HepG2 (cell line): Measurements from ENCODE around the gene GRPEL2. TPM values are rescaled to one million over a fixed set of nuclear protein-coding genes. Genes with fewer than 3 reads are reported as not detected.

ENCODE experiments used
- ARID2 ChIP-seq: sonication (generic); formaldehyde crosslinking; IDR thresholded peaks from 2 replicates; pipeline ENCODE4 v1.8.1; 2022; ENCODE audit warnings: mild to moderate bottlenecking, missing genetic modification reagents, borderline replicate concordance
- KLF11 ChIP-seq: IDR thresholded peaks from 2 replicates; pipeline ENCODE4 v1.6.1; 2016; ENCODE audit warnings: missing compliant biosample characterization
- KLF13 ChIP-seq: sonication (generic); formaldehyde crosslinking; IDR thresholded peaks from 2 replicates; pipeline ENCODE4 v1.4.0; 2020; ENCODE audit warnings: mild to moderate bottlenecking, missing genetic modification reagents
- KLF6 ChIP-seq: IDR thresholded peaks from 2 replicates; pipeline ENCODE4 v1.8.0; 2016; ENCODE audit warnings: missing biosample characterization, missing genetic modification reagents
- NKX3-1 ChIP-seq: sonication (generic); formaldehyde crosslinking; IDR thresholded peaks from 2 replicates; pipeline ENCODE4 v1.5.0; 2020; ENCODE audit warnings: missing genetic modification reagents
- SIX4 ChIP-seq: sonication (generic); formaldehyde crosslinking; IDR thresholded peaks from 2 replicates; pipeline ENCODE4 v1.4.0; 2020; ENCODE audit warnings: missing genetic modification reagents
- THAP9 ChIP-seq: sonication (generic); formaldehyde crosslinking; IDR thresholded peaks from 2 replicates; pipeline ENCODE4; 2020; ENCODE audit warnings: missing genetic modification reagents, mild to moderate bottlenecking, borderline replicate concordance
- ZC3H4 ChIP-seq: sonication (generic); formaldehyde crosslinking; IDR thresholded peaks from 2 replicates; pipeline ENCODE4 v1.4.0; 2020; ENCODE audit warnings: missing genetic modification reagents, borderline replicate concordance
- ZIK1 ChIP-seq: sonication (generic); formaldehyde crosslinking; IDR thresholded peaks from 2 replicates; pipeline ENCODE4 v1.5.0; 2020; ENCODE audit warnings: mild to moderate bottlenecking, low read depth, missing genetic modification reagents, borderline replicate concordance
- ZKSCAN8 ChIP-seq: IDR thresholded peaks from 2 replicates; pipeline ENCODE4 v1.6.1; 2016; ENCODE audit warnings: borderline replicate concordance, missing genetic modification reagents, missing compliant biosample characterization
- ZNF33B ChIP-seq: sonication (generic); formaldehyde crosslinking; IDR thresholded peaks from 2 replicates; pipeline ENCODE4 v1.5.1; 2020; ENCODE audit warnings: mild to moderate bottlenecking, missing genetic modification reagents
- ZSCAN12 ChIP-seq: sonication (generic); formaldehyde crosslinking; IDR thresholded peaks from 2 replicates; pipeline ENCODE4 v1.9.0; 2021; ENCODE audit warnings: mild to moderate bottlenecking, missing genetic modification reagents
- polyA plus RNA-seq, 8 experiments: library from polyadenylated mRNA; depleted of rRNA in 3 of 8; stranded (reverse) in 7 of 8; unstranded in 1 of 8; fragments of >200 nt; fragmentation: Illumina TruSeq in 4 of 8; extraction: Trizol in 4 of 8; gene quantifications; 2 replicates each; pipeline versions ENCODE4 v1.2.1 to v1.2.3, GENCODE V29; 2011 to 2016; ENCODE audit warnings: low read depth in 4 of 8, missing spikeins in 1 of 8, mixed read lengths in 1 of 8; ENCODE audit not compliant: insufficient read depth in 1 of 8
- total RNA-seq, 5 experiments: library from RNA; depleted of rRNA; stranded (reverse); fragments of >200 nt; fragmentation: Illumina TruSeq; extraction: Trizol; gene quantifications; 2 replicates each; pipeline ENCODE4 v1.2.3, GENCODE V29; 2016; ENCODE audit warnings: low read depth in 1 of 5
- TF ChIP-seq, protein P1 (sequence below): IDR thresholded peaks from 2 replicates; pipeline ENCODE4 v1.6.1; 2012; ENCODE audit warnings: low read length, improper control_type of control experiment
- TF ChIP-seq, protein P2 (sequence below): sonication (generic); formaldehyde crosslinking; IDR thresholded peaks from 2 replicates; pipeline ENCODE4 v1.8.1; 2023; ENCODE audit warnings: mild to moderate bottlenecking, moderate library complexity, missing genetic modification reagents

The GRPEL2 gene
- total and polyA plus RNA-seq, 2 of the 13 experiments (the other 11 are each of a cell fraction or from before 2014, with no cell fraction given), result 13.1 to 16.6 TPM

DNA sequence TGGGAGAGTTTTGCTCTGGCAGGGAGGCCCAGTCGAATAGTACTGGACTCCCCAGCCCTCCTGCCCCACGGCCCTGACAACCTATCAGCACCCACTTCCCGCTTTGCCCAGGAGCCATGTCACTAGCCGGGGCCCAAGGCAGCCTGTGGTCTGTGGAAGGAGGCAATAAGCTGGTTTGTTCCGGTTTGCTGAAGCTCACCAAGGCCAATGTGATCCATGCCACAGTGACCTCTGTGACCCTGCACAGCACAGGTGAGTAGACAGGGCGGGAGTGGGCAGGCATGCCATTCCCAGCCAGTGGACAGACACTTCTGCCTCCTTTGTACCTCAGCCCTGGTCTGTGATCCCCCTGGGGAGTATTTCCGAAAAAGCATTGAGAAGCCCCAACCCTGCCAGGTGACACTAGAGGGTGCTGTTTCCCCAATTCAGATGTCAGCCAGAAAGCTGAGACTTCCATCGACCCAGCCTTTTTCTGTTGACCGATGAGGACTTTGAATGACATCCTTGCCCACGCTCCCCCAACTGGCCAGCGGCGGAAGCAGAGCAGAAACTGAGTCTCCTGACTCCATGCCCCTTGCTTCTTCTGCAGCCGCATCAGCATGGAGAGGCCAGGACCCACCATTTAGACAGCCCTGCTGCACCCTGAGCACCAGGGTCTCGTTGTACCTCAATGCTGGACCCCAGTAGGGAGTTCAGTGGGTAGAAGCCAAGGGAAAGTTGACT, 22.1 kb downstream of the GRPEL2 start (continued):
- TF ChIP-seq SIX4 (CRISPR knock-in tag) (no peak), ARID2 (CRISPR knock-in tag) (no peak), THAP9 (CRISPR knock-in tag) (peak; percentile 69; the same call in 1 of the 2 replicates), ZC3H4 (CRISPR knock-in tag) (no peak), KLF6 (peak; percentile 54; the same call in 1 of the 2 replicates), ZKSCAN8 (CRISPR knock-in tag) (peak; percentile 15; the same call in 1 of the 2 replicates), ZNF33B (peak; percentile 56; the same call in 1 of the 2 replicates), ZIK1 (CRISPR knock-in tag) (no peak), ZSCAN12 (CRISPR knock-in tag) (no peak), KLF13 (CRISPR knock-in tag) (no peak), NKX3-1 (CRISPR knock-in tag) (no peak), KLF11 (CRISPR knock-in tag) (no peak)
- TF ChIP-seq, protein P1, sequence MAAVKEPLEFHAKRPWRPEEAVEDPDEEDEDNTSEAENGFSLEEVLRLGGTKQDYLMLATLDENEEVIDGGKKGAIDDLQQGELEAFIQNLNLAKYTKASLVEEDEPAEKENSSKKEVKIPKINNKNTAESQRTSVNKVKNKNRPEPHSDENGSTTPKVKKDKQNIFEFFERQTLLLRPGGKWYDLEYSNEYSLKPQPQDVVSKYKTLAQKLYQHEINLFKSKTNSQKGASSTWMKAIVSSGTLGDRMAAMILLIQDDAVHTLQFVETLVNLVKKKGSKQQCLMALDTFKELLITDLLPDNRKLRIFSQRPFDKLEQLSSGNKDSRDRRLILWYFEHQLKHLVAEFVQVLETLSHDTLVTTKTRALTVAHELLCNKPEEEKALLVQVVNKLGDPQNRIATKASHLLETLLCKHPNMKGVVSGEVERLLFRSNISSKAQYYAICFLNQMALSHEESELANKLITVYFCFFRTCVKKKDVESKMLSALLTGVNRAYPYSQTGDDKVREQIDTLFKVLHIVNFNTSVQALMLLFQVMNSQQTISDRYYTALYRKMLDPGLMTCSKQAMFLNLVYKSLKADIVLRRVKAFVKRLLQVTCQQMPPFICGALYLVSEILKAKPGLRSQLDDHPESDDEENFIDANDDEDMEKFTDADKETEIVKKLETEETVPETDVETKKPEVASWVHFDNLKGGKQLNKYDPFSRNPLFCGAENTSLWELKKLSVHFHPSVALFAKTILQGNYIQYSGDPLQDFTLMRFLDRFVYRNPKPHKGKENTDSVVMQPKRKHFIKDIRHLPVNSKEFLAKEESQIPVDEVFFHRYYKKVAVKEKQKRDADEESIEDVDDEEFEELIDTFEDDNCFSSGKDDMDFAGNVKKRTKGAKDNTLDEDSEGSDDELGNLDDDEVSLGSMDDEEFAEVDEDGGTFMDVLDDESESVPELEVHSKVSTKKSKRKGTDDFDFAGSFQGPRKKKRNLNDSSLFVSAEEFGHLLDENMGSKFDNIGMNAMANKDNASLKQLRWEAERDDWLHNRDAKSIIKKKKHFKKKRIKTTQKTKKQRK, result no peak
- TF ChIP-seq, protein P2, sequence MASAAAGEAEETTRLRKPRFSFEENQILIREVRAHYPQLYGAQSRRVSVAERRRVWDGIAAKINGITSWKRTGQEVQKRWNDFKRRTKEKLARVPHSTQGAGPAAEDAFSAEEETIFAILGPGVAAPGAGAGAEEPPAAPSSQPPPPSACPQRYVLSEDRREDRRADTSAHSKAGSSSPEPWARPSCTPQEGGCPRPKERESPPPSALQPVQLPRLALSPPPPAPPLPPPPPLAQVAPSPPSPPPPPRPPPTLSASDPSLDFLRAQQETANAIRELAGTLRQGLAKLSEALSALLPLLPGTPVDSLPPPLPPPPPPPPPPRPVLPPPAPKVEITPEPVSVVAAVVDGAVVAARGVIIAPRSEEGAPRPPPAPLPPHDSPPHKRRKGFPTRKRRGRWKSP, result 0 out of 2 replicates have a peak, but pooled peaks have one; percentile 29
